CD4-positive, alpha-beta memory T cell (primary cell): ENCODE results near the gene SLC19A2. TPM values are rescaled to one million over a fixed set of nuclear protein-coding genes. Genes with fewer than 3 reads are reported as not detected.
A peak's percentile ranks its signal among the peaks of the same experiment; 100 is the strongest.
"Not testable (repeated sequence)": the region's sequence is repeated elsewhere in the genome, so short reads cannot be mapped to it uniquely, and the experiment has no call there.

ENCODE experiments used
- CTCF ChIA-PET: fragments of 350-600 bp; sonication (Branson Sonifier 250); formaldehyde crosslinking; loops from one replicate; lab custom pipeline; 2021; ENCODE audit warnings: inconsistent platforms; ENCODE audit not compliant: partially characterized antibody; lab: Charles Lee
- POLR2A ChIA-PET: fragments of 350-600 bp; sonication (Branson Sonifier 250); formaldehyde crosslinking; loops from one replicate; lab custom pipeline; 2021; ENCODE audit not compliant: partially characterized antibody; lab: Charles Lee
- DNase-seq, 5 donors: peaks; one replicate each; pipeline versions ENCODE4 v3.0.0 to v3.0.0-alpha.2; 2020 to 2022; ENCODE audit warnings: mixed read lengths in 1 of 5
- H3K27ac ChIP-seq: one replicate; pipeline ENCODE4 v1.7.0; 2013; ENCODE audit warnings: low read depth, low read length
- H3K27me3 ChIP-seq: 2 replicates; pipeline ENCODE4 v1.7.0; 2013; ENCODE audit warnings: mild to moderate bottlenecking, low read length, moderate library complexity; ENCODE audit not compliant: insufficient read depth
- H3K36me3 ChIP-seq: 2 replicates; pipeline ENCODE4 v1.7.0; 2013; ENCODE audit warnings: mild to moderate bottlenecking, low read length, moderate library complexity; ENCODE audit not compliant: insufficient read depth
- H3K4me1 ChIP-seq: 2 replicates; pipeline ENCODE4 v1.7.0; 2013; ENCODE audit warnings: mild to moderate bottlenecking, low read length, moderate library complexity; ENCODE audit not compliant: insufficient read depth
- H3K4me3 ChIP-seq, 2 donors: one replicate each; pipeline ENCODE4 v1.7.0; 2013; ENCODE audit warnings: low read length in 2 of 2, mild to moderate bottlenecking in 1 of 2
- H3K9me3 ChIP-seq, 2 donors: one replicate each; pipeline ENCODE4 v1.7.0; 2013; ENCODE audit warnings: low read length in 2 of 2, control low read depth in 1 of 2; ENCODE audit not compliant: control insufficient read depth in 1 of 2
- H3K27ac Mint-ChIP-seq, 7 donors: one replicate each; pipeline ENCODE4 v1.8.0; 2020 to 2021; ENCODE audit warnings: mixed read lengths in 7 of 7, mild to moderate bottlenecking in 6 of 7, inconsistent platforms in 3 of 7, moderate library complexity in 3 of 7
- H3K27me3 Mint-ChIP-seq, 2 donors: one replicate each; pipeline ENCODE4 v1.8.0; 2020 to 2021; ENCODE audit warnings: mixed read lengths in 2 of 2
- H3K36me3 Mint-ChIP-seq, 2 donors: one replicate each; pipeline ENCODE4 v1.8.0; 2020 to 2021; ENCODE audit warnings: mixed read lengths in 2 of 2, inconsistent platforms in 1 of 2, mild to moderate bottlenecking in 1 of 2
- H3K4me1 Mint-ChIP-seq, 4 donors: one replicate each; pipeline ENCODE4 v1.8.0; 2020 to 2021; ENCODE audit warnings: mixed read lengths in 4 of 4, mild to moderate bottlenecking in 1 of 4
- H3K4me3 Mint-ChIP-seq, 8 donors: one replicate each; pipeline ENCODE4 v1.8.0; 2020 to 2021; ENCODE audit warnings: mixed read lengths in 8 of 8, mild to moderate bottlenecking in 7 of 8, moderate library complexity in 6 of 8, inconsistent platforms in 3 of 8
- H3K9me3 Mint-ChIP-seq, 8 donors: one replicate each; pipeline ENCODE4 v1.8.0; 2020 to 2021; ENCODE audit warnings: mixed read lengths in 8 of 8, mild to moderate bottlenecking in 5 of 8, inconsistent platforms in 3 of 8, moderate library complexity in 1 of 8
- intact Hi-C: fragments of 100-400 bp; cut with micrococcal nuclease; formaldehyde crosslinking; loops from one replicate; pipeline ENCODE4 v1.15.1; 2023
- polyA plus RNA-seq, 2 donors: library from polyadenylated mRNA; unstranded; fragments of 300-500 nt; fragmentation: Illumina TruSeq; gene quantifications; one replicate each; pipeline ENCODE4 v1.2.3, GENCODE V29; 2021
- total RNA-seq, 2 experiments: library from RNA; stranded (reverse); gene quantifications; one replicate each; pipeline ENCODE4 v1.2.3, GENCODE V29; 2021

The SLC19A2 gene, protein sequence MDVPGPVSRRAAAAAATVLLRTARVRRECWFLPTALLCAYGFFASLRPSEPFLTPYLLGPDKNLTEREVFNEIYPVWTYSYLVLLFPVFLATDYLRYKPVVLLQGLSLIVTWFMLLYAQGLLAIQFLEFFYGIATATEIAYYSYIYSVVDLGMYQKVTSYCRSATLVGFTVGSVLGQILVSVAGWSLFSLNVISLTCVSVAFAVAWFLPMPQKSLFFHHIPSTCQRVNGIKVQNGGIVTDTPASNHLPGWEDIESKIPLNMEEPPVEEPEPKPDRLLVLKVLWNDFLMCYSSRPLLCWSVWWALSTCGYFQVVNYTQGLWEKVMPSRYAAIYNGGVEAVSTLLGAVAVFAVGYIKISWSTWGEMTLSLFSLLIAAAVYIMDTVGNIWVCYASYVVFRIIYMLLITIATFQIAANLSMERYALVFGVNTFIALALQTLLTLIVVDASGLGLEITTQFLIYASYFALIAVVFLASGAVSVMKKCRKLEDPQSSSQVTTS
- 1 to 10 TPM; 4.1 to 4.5 TPM for total RNA-seq
- polyA plus RNA-seq, result 1 to 10 TPM in 1 of 2 donors, under 1 TPM in 1; 0.41 to 1.0 TPM

DNA sequence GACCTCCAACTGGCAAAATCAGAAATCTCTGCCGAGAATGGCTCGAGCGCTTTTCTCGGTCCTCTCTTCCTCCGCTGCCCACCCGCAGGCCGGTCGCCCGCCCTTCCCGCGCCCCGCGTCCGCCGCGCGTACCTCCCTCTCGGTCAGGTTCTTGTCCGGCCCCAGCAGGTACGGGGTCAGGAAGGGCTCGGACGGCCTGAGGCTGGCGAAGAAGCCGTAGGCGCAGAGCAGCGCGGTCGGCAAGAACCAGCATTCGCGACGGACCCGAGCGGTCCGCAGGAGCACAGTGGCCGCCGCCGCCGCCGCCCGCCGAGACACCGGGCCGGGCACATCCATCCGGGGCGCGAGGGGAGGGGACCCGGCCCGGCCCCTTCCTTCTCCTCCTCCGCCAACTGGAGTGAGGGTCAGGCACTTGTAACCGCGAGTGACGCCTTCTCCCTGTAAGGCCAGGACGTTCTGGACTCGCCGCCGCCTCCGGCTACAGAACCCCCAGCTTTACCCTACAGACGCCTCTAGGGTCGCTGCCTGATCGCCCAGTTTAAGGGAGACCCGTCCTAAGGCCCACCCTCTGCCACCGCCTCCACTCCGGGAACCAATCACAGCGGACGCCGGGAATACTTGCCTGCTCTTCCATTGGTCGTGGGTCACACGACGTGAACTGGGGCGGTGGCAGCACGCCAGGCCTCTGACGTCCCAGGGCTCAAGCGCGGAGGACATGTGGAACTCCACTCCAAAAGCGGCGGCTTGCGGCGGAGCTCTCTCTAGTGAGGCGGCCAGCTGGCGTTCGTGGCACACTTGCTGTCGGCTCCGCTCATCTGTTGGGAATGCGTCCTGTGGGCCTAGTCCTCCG is at the start of gene SLC19A2:
Gene SLC19A2, minus strand, starts transcription at position 514 of the 850 bp plus-strand sequence. Its CDS starts 178 bp downstream, at position 336.
- H3K27ac ChIP-seq, result peak within 1 kb of the TSS; percentile 73
- H3K27me3 ChIP-seq, result no peaks in the 10 kb centered on the region
- Mint-ChIP-seq H3K27me3 (no peaks in the 10 kb centered on the region), H3K27ac (peak within 1 kb of the TSS; percentile 88 to 96 (median 94)), H3K4me1 (peaks cover 28 to 37% (median 30%) of the 10 kb centered on the region in 4 donors), H3K36me3 (peaks cover 0 to 11% of the 10 kb centered on the region in 2 donors), H3K9me3 (no peaks in the 10 kb centered on the region), H3K4me3 (peak within 1 kb of the TSS; percentile 93 to 97 (median 95))
- peak; percentile 89 to 96 (median 91) for DNase-seq
- no peaks in the 10 kb centered on the region for H3K9me3 ChIP-seq
- H3K4me1 ChIP-seq, result peaks cover 20% of the 10 kb centered on the region
- H3K36me3 ChIP-seq, result no peaks in the 10 kb centered on the region
- intact Hi-C loops, result loop anchor here (1.0 to 10.0 kb wide), 8 partner anchors 62 to 1549 kb away; partner anchors contain the start of genes ATP1B1, DCAF6, KIFAP3 and METTL18
- CTCF ChIA-PET, result interaction anchor here (1.0 to 1.7 kb wide), 3 partner anchors 11 to 60 kb away, joined by 4 to 8 read pairs (median 6); no protein-coding TSS in a partner anchor
- POLR2A ChIA-PET, result interaction anchor here (0.8 to 1.6 kb wide), 4 partner anchors 23 to 589 kb away, joined by 3 to 12 read pairs (median 4); partner anchors contain the start of genes BLZF1, KIFAP3 and NME7
- peak within 1 kb of the TSS; percentile 60 to 63 for H3K4me3 ChIP-seq

DNA sequence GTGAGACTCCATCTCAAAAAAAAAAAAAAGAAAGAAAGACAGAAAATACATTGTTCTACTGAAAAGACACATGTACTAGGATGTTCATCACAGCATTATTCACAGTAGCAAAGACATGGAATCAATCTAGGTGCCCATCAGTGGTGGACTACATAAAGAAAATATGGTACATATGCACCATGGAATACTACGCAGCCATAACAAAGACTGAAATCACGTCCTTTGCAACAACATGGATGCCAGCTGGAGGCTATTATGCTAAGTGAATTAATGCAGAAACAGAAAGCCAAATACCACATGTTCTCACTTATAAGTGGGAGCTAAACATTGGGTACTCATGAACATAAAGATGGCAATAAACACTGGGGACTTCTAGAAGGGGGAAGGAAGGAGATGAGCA is 48.9 kb upstream of the SLC19A2 start:
- Mint-ChIP-seq H3K9me3 (no peaks in the 10 kb centered on the region), H3K27ac (no peak overlapping the region), H3K36me3 (peaks cover 0 to 2% of the 10 kb centered on the region in 2 donors), H3K27me3 (peaks cover under 1 to 6% of the 10 kb centered on the region in 2 donors), H3K4me1 (no peaks in the 10 kb centered on the region), H3K4me3 (no peak overlapping the region)
- H3K4me1 ChIP-seq, result no peaks in the 10 kb centered on the region
- H3K36me3 ChIP-seq, result no peaks in the 10 kb centered on the region
- no peaks in the 10 kb centered on the region for H3K27me3 ChIP-seq
- H3K27ac ChIP-seq, result no peak overlapping the region
- POLR2A ChIA-PET, result no interaction called here
- intact Hi-C loops, result no loop called here
- CTCF ChIA-PET, result no interaction called here
- no peak overlapping the region for H3K4me3 ChIP-seq
- H3K9me3 ChIP-seq, result no peaks in the 10 kb centered on the region
- no peak for DNase-seq

DNA sequence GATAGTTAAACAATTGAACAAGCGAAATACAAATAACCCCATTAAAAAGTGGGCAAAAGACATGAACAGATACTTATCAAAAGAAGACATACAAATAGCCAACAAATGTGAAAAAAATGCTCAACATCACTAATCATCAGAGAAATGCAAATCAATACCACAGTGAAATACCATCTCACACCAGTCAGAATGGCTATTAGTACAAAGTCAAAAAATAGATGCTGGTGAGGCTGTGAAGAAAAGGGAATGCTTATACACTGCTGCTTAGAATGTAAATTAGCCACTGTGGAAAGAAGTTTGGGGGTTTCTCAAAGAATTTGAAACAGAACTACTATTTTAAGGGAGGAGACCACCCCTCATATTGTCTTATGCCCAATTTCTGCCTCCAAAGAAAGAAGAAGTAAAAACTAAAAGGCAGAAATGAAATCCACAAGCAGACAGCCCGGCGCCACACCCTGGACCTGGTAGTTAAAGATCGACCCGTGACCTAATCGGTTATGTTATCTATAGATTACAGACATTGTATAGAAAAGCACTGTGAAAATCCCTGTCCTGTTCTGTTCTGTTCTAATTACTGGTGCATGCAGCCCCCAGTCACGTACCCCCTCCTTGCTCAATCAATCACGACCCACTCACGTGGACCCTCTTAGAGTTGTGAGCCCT is 47.9 kb upstream of the SLC19A2 start:
- DNase-seq, CTCF ChIA-PET, H3K27ac ChIP-seq, POLR2A ChIA-PET, H3K4me3 Mint-ChIP-seq, H3K4me1 ChIP-seq, H3K27me3 Mint-ChIP-seq, H3K9me3 ChIP-seq, intact Hi-C loops, H3K36me3 ChIP-seq, H3K27me3 ChIP-seq, H3K4me3 ChIP-seq, H3K36me3 Mint-ChIP-seq, H3K4me1 Mint-ChIP-seq, H3K27ac Mint-ChIP-seq, H3K9me3 Mint-ChIP-seq: not testable (repeated sequence)

DNA sequence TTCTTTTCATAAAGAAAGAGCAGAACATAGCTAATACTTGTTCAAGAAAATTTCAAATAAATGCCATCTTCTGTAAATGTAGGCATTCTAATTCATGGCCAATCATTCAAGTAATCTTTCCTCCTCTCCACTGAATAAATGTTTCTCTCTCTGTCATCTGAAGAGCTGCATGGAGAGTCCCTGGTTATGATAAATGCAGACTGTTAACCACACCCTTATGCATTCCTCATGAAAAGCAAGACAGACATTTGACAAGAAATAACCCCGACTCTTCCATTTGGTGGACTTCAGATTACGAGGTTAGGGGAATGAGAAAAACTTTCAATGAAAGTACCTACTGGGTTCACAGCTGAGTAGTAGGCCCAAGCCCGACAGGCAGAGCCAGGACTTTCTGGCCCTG is 44.7 kb upstream of the SLC19A2 start:
- Histone ChIP-seq H3K27me3 (no peaks in the 10 kb centered on the region), H3K9me3 (no peaks in the 10 kb centered on the region), H3K36me3 (no peaks in the 10 kb centered on the region), H3K27ac (no peak overlapping the region), H3K4me3 (no peak overlapping the region), H3K4me1 (no peaks in the 10 kb centered on the region)
- Mint-ChIP-seq H3K4me1 (peaks cover 0 to 5% (median 3%) of the 10 kb centered on the region in 4 donors), H3K27ac (no peak overlapping the region), H3K36me3 (no peaks in the 10 kb centered on the region), H3K4me3 (no peak overlapping the region), H3K9me3 (no peaks in the 10 kb centered on the region), H3K27me3 (peaks cover 6 to 7% of the 10 kb centered on the region in 2 donors)
- DNase-seq, result no peak
- POLR2A ChIA-PET, result no interaction called here
- intact Hi-C loops, result no loop called here
- CTCF ChIA-PET, result interaction anchor here (0.8 to 0.9 kb wide), 2 partner anchors 19 to 279 kb away, joined by 3 read pairs; no protein-coding TSS in a partner anchor

DNA sequence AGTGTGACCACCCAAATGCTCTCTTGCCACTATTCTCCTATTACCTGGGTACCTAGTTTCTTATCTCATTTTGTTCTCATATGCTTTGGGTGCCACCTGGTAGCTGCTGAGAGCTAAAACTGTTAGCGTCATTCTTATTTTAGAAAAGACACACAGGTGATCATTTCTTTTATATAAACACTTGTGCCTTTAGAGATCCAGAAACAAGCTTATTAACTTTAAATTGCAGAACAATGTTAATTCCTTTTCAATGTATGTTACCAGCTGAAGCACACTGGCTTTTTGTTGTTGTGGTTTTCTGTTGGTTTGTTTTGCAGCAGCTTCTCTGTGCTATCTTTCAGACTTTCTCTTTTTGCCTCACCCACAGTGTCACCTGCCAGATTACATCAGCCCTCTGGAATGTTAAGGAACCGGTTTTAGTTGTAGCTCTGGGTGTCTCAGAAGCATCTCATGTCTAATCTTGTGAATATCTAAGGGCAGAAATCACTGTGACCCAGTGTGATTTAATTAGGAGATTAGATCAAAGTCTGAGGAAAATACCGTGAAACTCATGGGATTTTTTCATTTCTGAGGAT is 43.4 kb upstream of the SLC19A2 start:
- no peak overlapping the region for H3K27ac ChIP-seq
- ChIA-PET POLR2A (no interaction called here), CTCF (no interaction called here)
- no peak overlapping the region for H3K4me3 ChIP-seq
- no peak overlapping the region for H3K4me3 Mint-ChIP-seq
- peaks cover 0 to 1% of the 10 kb centered on the region in 2 donors for H3K36me3 Mint-ChIP-seq
- peaks cover 0 to 5% (median 3%) of the 10 kb centered on the region in 4 donors for H3K4me1 Mint-ChIP-seq
- H3K27ac Mint-ChIP-seq, result peak overlapping the region in 1 of 7 donors; percentile 11
- no peak for DNase-seq
- H3K9me3 ChIP-seq, result no peaks in the 10 kb centered on the region
- peaks cover 4 to 7% of the 10 kb centered on the region in 2 donors for H3K27me3 Mint-ChIP-seq
- H3K9me3 Mint-ChIP-seq, result no peaks in the 10 kb centered on the region
- H3K4me1 ChIP-seq, result no peaks in the 10 kb centered on the region
- intact Hi-C loops, result no loop called here
- no peaks in the 10 kb centered on the region for H3K27me3 ChIP-seq
- no peaks in the 10 kb centered on the region for H3K36me3 ChIP-seq

DNA sequence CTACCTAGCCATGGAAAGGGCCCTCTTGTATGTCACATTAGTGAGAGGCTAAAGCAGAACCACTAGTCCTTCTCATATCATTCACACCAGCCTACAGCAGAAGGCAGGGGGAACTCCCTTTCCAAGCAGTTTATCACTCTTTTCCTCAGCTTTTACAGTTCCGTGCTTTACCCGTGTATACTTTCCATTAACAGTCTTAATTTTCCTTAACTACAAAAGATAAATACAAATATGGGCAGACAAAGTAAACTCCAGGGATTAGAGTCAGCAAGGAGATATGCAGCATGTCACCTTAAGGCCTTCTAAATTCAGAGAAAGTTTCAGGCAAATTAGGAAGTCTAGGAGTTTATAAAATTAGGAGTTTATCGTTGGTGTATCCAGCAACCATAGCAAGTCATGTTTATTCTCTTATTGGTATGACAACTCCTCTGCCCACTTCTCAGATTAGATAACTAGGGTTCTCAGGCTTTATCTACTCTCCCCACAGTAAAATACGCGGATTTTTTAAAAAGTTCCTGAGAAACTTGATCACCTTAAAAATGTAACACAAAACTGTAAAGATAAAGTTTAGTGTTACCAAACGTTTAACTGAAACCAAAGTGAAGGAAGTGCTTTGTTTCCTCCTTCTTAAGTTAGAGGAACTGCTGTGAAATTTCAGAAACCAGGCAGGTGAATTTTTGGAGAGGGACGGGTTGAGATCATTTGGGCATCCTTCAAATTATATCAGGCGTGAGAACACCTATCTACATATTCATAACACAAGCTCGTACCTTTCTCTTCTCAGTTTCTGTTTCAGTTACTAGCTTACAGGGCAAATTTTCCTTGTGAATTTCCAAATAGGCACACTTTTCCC is 42.7 kb upstream of the SLC19A2 start:
- intact Hi-C loops, result no loop called here
- peaks cover 0 to 5% (median 3%) of the 10 kb centered on the region in 4 donors for H3K4me1 Mint-ChIP-seq
- Histone ChIP-seq H3K4me1 (no peaks in the 10 kb centered on the region), H3K4me3 (no peak overlapping the region), H3K9me3 (no peaks in the 10 kb centered on the region), H3K27me3 (no peaks in the 10 kb centered on the region), H3K27ac (no peak overlapping the region), H3K36me3 (no peaks in the 10 kb centered on the region)
- ChIA-PET POLR2A (no interaction called here), CTCF (no interaction called here)
- H3K9me3 Mint-ChIP-seq, result no peaks in the 10 kb centered on the region
- H3K36me3 Mint-ChIP-seq, result peaks cover 0 to 3% of the 10 kb centered on the region in 2 donors
- H3K27ac Mint-ChIP-seq, result peak overlapping the region in 1 of 7 donors; percentile 11
- peaks cover 3 to 7% of the 10 kb centered on the region in 2 donors for H3K27me3 Mint-ChIP-seq
- no peak for DNase-seq
- no peak overlapping the region for H3K4me3 Mint-ChIP-seq
